ENCODE measurements around the gene PLPP4. TPM values are rescaled to one million over a fixed set of nuclear protein-coding genes. Genes with fewer than 3 reads are reported as not detected.
A peak's percentile ranks its signal among the peaks of the same experiment; 100 is the strongest.

PLPP4 gene
- total RNA-seq, 1 donor from 2014 or later: 2.5 TPM

DNA sequence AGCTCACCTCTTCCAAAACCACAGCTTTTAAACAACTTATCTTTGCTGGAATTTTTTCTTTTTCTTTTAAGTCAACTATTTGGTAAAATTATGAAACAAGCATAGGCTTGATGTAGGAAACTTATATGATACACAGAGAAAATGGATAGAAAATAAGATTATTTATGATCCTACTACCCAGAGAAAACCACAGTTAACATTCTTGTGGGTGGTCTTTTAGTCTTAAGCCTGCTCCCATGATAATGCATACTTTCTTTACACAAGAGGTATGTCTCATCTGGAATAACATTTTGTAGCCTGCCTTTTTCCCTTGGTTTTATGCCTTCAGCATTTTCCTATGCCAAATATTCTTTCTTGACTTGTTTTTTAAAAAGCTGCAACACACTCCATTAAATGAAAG lies 21.4 kb downstream of the PLPP4 start:
- Histone ChIP-seq H3K4me3 (no peak overlapping the region), H3K36me3 (no peaks in the 10 kb centered on the region), H3K4me1 (no peaks in the 10 kb centered on the region), H3K27me3 (no peaks in the 10 kb centered on the region), H3K27ac (no peak overlapping the region), H3K9me3 (no peaks in the 10 kb centered on the region)
- no peak for DNase-seq (ENCODE audit: extremely low spot score in 2 of 2)
- intact Hi-C loops (cut with DNase I): no loop called here
- TF ChIP-seq CTCF (IDR thresholded peaks at IDR 0.05): no peak

GRCh38 chr10:120479506-120479905 lies 22.5 kb downstream of the PLPP4 start:
- Histone ChIP-seq H3K36me3 (no peaks in the 10 kb centered on the region), H3K9me3 (no peaks in the 10 kb centered on the region), H3K27ac (no peak overlapping the region), H3K4me1 (no peaks in the 10 kb centered on the region), H3K4me3 (no peak overlapping the region), H3K27me3 (no peaks in the 10 kb centered on the region)
- intact Hi-C loops (cut with DNase I): no loop called here
- peak in 1 of 2 donors; percentile 47 for DNase-seq (ENCODE audit: extremely low spot score in 2 of 2)
- TF ChIP-seq POLR2A (IDR thresholded peaks at IDR 0.05): no peak
- TF ChIP-seq CTCF (IDR thresholded peaks at IDR 0.05): no peak
- TF ChIP-seq POLR2AphosphoS5 (IDR thresholded peaks at IDR 0.05; ENCODE audit: insufficient read depth in 1 of 2, low read depth in 1 of 2): no peak

DNA sequence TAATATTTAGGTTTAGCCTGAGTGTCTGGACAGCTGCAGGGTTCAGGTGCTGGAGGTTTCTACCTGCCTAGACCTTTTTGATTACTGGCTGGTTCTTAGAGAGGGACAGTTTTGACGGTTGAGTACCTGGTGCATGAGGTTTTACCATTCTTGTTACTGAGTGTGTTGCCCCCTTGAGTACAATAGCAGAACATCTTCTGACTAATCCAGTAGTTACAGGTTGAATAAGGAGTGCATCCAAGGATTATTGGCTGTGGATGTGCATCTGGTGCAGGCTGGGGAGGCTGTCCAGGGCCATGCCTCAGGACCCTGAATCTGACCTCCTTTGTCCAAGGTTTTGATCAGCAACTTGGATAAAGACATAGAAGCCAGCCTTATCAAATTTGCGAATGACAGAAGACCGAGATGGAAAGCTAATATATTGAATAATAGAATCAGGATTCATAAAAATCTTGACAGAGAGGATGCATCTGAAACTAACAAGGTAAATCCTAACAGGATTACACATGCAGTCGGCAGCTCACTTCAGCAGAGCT lies 23.1 kb downstream of the PLPP4 start:
- Histone ChIP-seq H3K27me3 (no peaks in the 10 kb centered on the region), H3K27ac (no peak overlapping the region), H3K4me1 (no peaks in the 10 kb centered on the region), H3K4me3 (no peak overlapping the region), H3K9me3 (no peaks in the 10 kb centered on the region), H3K36me3 (no peaks in the 10 kb centered on the region)
- peak; percentile 37 to 49 for DNase-seq (ENCODE audit: extremely low spot score in 2 of 2)
- TF ChIP-seq POLR2A (IDR thresholded peaks at IDR 0.05) (no peak), CTCF (IDR thresholded peaks at IDR 0.05) (no peak), POLR2AphosphoS5 (IDR thresholded peaks at IDR 0.05; ENCODE audit: insufficient read depth in 1 of 2, low read depth in 1 of 2) (no peak)
- intact Hi-C loops (cut with DNase I): no loop called here

DNA sequence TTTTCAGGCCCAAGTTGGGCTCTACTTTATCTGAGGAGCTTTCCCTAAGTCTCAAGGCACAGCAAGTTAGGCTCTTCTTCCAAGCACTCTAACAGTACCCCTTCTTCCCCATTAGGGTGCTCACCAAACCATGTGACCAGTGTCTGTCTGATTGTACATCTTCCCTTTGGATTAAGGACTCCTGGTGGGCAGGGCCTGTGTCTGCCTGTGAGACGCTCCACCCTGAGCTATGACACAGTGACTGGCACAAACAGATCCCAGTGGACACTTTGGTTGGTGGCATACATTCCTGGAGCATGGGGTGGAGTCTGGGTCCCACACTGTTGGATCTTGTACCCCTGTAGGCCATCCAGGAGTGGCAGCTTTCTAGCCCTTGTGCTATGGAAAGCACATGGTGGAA lies 23.8 kb downstream of the PLPP4 start:
- no peaks in the 10 kb centered on the region for H3K4me1 ChIP-seq
- peak in 1 of 2 donors; percentile 37 for DNase-seq (ENCODE audit: extremely low spot score in 2 of 2)
- no peak overlapping the region for H3K27ac ChIP-seq
- intact Hi-C loops (cut with DNase I): no loop called here
- TF ChIP-seq POLR2A (IDR thresholded peaks at IDR 0.05) (no peak), POLR2AphosphoS5 (IDR thresholded peaks at IDR 0.05; ENCODE audit: insufficient read depth in 1 of 2, low read depth in 1 of 2) (no peak), CTCF (IDR thresholded peaks at IDR 0.05) (no peak)
- H3K4me3 ChIP-seq: no peak overlapping the region
- H3K9me3 ChIP-seq: no peaks in the 10 kb centered on the region
- no peaks in the 10 kb centered on the region for H3K27me3 ChIP-seq
- H3K36me3 ChIP-seq: no peaks in the 10 kb centered on the region

DNA sequence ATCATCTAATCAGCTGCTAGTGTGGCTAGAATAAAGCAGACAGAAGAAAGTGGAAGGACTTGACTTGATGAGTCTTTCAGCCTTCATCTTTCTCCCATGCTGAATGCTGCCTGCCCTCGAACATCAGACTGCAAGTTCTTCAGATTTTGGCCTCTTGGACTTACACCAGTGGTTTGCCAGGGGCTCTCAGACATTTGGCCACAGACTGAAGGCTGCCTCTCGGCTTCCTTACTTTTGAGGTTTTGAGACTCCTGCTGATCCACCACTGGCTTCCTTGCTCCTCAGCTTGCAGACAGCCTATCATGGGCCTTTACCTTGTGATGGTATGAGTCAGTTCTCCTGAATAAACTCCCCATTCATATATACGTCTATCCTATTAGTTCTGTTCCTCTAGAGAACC lies 26.0 kb downstream of the PLPP4 start:
- Histone ChIP-seq H3K27me3 (no peaks in the 10 kb centered on the region), H3K4me1 (no peaks in the 10 kb centered on the region), H3K4me3 (no peak overlapping the region), H3K27ac (no peak overlapping the region), H3K9me3 (no peaks in the 10 kb centered on the region), H3K36me3 (no peaks in the 10 kb centered on the region)
- peak in 1 of 2 donors; percentile 54 for DNase-seq (ENCODE audit: extremely low spot score in 2 of 2)
- intact Hi-C loops (cut with DNase I): no loop called here
- no peak for TF ChIP-seq POLR2A (IDR thresholded peaks at IDR 0.05)
- no peak for TF ChIP-seq POLR2AphosphoS5 (IDR thresholded peaks at IDR 0.05; ENCODE audit: insufficient read depth in 1 of 2, low read depth in 1 of 2)
- no peak for TF ChIP-seq CTCF (IDR thresholded peaks at IDR 0.05)
